HG03045 (cell line): ENCODE results near the gene C6orf141.
A peak's percentile ranks its signal among the peaks of the same experiment; 100 is the strongest.

Source experiments
- ATAC-seq: cut with Tn5 transposase; IDR thresholded peaks from one replicate; pipeline ENCODE4 v1.9.1; 2021; ENCODE audit warnings: mild to moderate bottlenecking, moderate library complexity; ENCODE audit not compliant: unreplicated experiment

The C6orf141 gene

GRCh38 chr6:49535795-49536194 lies 14.7 kb upstream of the C6orf141 start:
- no peak for ATAC-seq

GRCh38 chr6:49539102-49539501 lies 11.4 kb upstream of the C6orf141 start:
- no peak for ATAC-seq

- ATAC-seq: no peak
Measured at GRCh38 chr6:49540614-49541013, 9.9 kb upstream of the C6orf141 start.

- no peak for ATAC-seq
Measured at GRCh38 chr6:49541210-49541724, 9.2 kb upstream of the C6orf141 start.

- no peak for ATAC-seq
Measured at GRCh38 chr6:49541936-49542335, 8.5 kb upstream of the C6orf141 start.

GRCh38 chr6:49543087-49543858 lies 7.2 kb upstream of the C6orf141 start:
- no peak for ATAC-seq

- ATAC-seq: no peak
Measured at GRCh38 chr6:49546331-49546730, 4.1 kb upstream of the C6orf141 start.

- no peak for ATAC-seq
Measured at GRCh38 chr6:49548613-49549304, 1.7 kb upstream of the C6orf141 start.

- no peak for ATAC-seq
Measured at GRCh38 chr6:49549691-49550491, 577 bp upstream of the C6orf141 start.

GRCh38 chr6:49551078-49551865 lies 804 bp downstream of the C6orf141 start:
- peak; percentile 44 for ATAC-seq

GRCh38 chr6:49551866-49552129 lies 1.3 kb downstream of the C6orf141 start:
- ATAC-seq: peak; percentile 61

- ATAC-seq: no peak
Measured at GRCh38 chr6:49552596-49552995, 2.1 kb downstream of the C6orf141 start.

- no peak for ATAC-seq
Measured at GRCh38 chr6:49553384-49553783, 2.9 kb downstream of the C6orf141 start.

GRCh38 chr6:49555951-49556350 lies 5.5 kb downstream of the C6orf141 start:
- ATAC-seq: no peak

- ATAC-seq: no peak
Measured at GRCh38 chr6:49556429-49556837, 6.0 kb downstream of the C6orf141 start.

GRCh38 chr6:49557177-49557576 lies 6.7 kb downstream of the C6orf141 start:
- ATAC-seq: no peak

GRCh38 chr6:49558238-49558637 lies 7.8 kb downstream of the C6orf141 start:
- no peak for ATAC-seq

- ATAC-seq: no peak
Measured at GRCh38 chr6:49563006-49563886, 12.8 kb downstream of the C6orf141 start.

- ATAC-seq: no peak
Measured at GRCh38 chr6:49564552-49564951, 14.1 kb downstream of the C6orf141 start.

GRCh38 chr6:49565261-49565660 lies 14.8 kb downstream of the C6orf141 start:
- ATAC-seq: no peak
